ENCODE data around the gene TLL2.

GRCh38 chr10:96555330-96555729 lies 41.6 kb upstream of the TLL2 start:
- TF ChIP-seq CTCF (IDR thresholded peaks at IDR 0.05) (no peak), POLR2A (IDR thresholded peaks at IDR 0.05) (no peak), EP300 (IDR thresholded peaks at IDR 0.05) (no peak)

Measured in gastroesophageal sphincter (tissue), 3 donors.